ENCODE results near the gene FCHSD2.

DNA sequence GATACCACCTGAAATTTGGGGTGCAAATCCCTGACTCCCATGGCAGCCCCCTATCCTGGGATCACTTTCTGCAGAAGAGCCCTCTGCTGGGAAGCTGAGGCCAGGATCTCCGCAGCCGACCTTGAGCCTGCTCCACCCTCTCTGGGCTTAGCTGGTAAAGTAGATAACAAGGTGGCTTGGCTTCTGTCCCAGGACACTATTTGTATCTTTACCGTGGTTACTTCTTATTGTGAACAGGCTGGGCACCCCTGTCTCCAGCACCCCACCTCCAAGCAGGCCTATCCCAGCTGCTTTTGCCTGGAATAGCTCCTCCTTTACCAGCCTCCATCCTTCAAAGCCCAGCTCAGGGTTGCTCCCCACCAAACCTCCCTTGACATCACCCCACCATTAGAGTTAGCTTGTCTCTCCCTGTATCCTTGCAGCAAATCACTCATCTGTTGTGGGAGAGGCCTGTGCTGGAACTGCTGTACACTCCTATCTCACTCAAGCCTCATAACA, 40.8 kb upstream of the FCHSD2 start:
- TF ChIP-seq, protein P1, sequence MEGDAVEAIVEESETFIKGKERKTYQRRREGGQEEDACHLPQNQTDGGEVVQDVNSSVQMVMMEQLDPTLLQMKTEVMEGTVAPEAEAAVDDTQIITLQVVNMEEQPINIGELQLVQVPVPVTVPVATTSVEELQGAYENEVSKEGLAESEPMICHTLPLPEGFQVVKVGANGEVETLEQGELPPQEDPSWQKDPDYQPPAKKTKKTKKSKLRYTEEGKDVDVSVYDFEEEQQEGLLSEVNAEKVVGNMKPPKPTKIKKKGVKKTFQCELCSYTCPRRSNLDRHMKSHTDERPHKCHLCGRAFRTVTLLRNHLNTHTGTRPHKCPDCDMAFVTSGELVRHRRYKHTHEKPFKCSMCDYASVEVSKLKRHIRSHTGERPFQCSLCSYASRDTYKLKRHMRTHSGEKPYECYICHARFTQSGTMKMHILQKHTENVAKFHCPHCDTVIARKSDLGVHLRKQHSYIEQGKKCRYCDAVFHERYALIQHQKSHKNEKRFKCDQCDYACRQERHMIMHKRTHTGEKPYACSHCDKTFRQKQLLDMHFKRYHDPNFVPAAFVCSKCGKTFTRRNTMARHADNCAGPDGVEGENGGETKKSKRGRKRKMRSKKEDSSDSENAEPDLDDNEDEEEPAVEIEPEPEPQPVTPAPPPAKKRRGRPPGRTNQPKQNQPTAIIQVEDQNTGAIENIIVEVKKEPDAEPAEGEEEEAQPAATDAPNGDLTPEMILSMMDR (conservative IDR thresholded peaks at IDR 0.05) = no peak
- TF ChIP-seq EZH2 (IDR thresholded peaks at IDR 0.05; ENCODE audit: low read depth) = no peak

All from PC-9 (cell line).